Measurements from ENCODE around the gene TPSD1. TPM values are rescaled to one million over a fixed set of nuclear protein-coding genes. Genes with fewer than 3 reads are reported as not detected.

TPSD1 gene
- total RNA-seq, 1 experiment from 2014 or later = 0.26 TPM

- Histone ChIP-seq H3K36me3 (ENCODE audit: control insufficient read depth, insufficient read depth, low read length) (no peaks in the 10 kb centered on the region), H3K27me3 (ENCODE audit: control insufficient read depth, insufficient read depth, low read length) (no peaks in the 10 kb centered on the region), H3K4me3 (ENCODE audit: low read depth in 2 of 2, low read length in 2 of 2) (no peak overlapping the region), H3K4me1 (ENCODE audit: control insufficient read depth, insufficient read depth, low read length) (no peaks in the 10 kb centered on the region; the same call in 1 of the 2 replicates), H3K27ac (ENCODE audit: low read length) (no peak overlapping the region), H3K9me3 (ENCODE audit: control insufficient read depth, insufficient read depth, low read depth, low read length) (no peaks in the 10 kb centered on the region)
- intact Hi-C loops (cut with micrococcal nuclease; ENCODE audit: unreplicated experiment) = no loop called here
- CTCF ChIA-PET = no interaction called here
- POLR2A ChIA-PET = interaction anchor here (0.6 kb wide), 1 partner anchor 18 kb away, joined by 3 read pairs; no protein-coding TSS in a partner anchor
- BruUV-seq (replicated peaks) = no TSS peak
- TF ChIP-seq SIN3A (IDR thresholded peaks at IDR 0.05; ENCODE audit: borderline replicate concordance, insufficient read depth, low read depth, low read length) = no peak
- no peak for TF ChIP-seq CTCF (IDR thresholded peaks at IDR 0.05)
- no peak for TF ChIP-seq TCF7L2 (IDR thresholded peaks at IDR 0.05; ENCODE audit: low read depth, low read length)
- no peak for TF ChIP-seq REST (IDR thresholded peaks at IDR 0.05; ENCODE audit: insufficient read depth in 1 of 2, low read depth in 2 of 2, low read length in 1 of 2)
- TF ChIP-seq POLR2AphosphoS5 (IDR thresholded peaks at IDR 0.05; ENCODE audit: low read depth, low read length) = no peak
- DNase-seq (ENCODE audit: low read depth, low spot score) (no peak), ATAC-seq (no peak)
- in situ Hi-C loops (cut with HindIII; ENCODE audit: low pct_unique_long_range_greater_than_20kb, low sequenced_read_pairs) = no loop called here
These were observed 2.3 kb downstream of the TPSD1 start for GRCh38 chr16:1258225-1258600.

- ATAC-seq (0 out of 2 replicates have a peak, but pooled peaks have one; percentile 7), DNase-seq (ENCODE audit: low read depth, low spot score) (no peak)
- no peak overlapping the region for H3K27ac ChIP-seq (ENCODE audit: low read length)
- no peaks in the 10 kb centered on the region; the same call in 1 of the 2 replicates for H3K4me1 ChIP-seq (ENCODE audit: control insufficient read depth, insufficient read depth, low read length)
- no TSS peak for BruUV-seq (replicated peaks)
- in situ Hi-C loops (cut with HindIII; ENCODE audit: low pct_unique_long_range_greater_than_20kb, low sequenced_read_pairs) = no loop called here
- H3K36me3 ChIP-seq (ENCODE audit: control insufficient read depth, insufficient read depth, low read length) = no peaks in the 10 kb centered on the region
- CTCF ChIA-PET = no interaction called here
- H3K9me3 ChIP-seq (ENCODE audit: control insufficient read depth, insufficient read depth, low read depth, low read length) = no peaks in the 10 kb centered on the region
- POLR2A ChIA-PET = interaction anchor here (0.6 kb wide), 1 partner anchor 19 kb away, joined by 3 read pairs; no protein-coding TSS in a partner anchor
- peak overlapping the region; percentile 22 to 50 for H3K4me3 ChIP-seq (ENCODE audit: low read depth in 2 of 2, low read length in 2 of 2)
- intact Hi-C loops (cut with micrococcal nuclease; ENCODE audit: unreplicated experiment) = no loop called here
- no peaks in the 10 kb centered on the region for H3K27me3 ChIP-seq (ENCODE audit: control insufficient read depth, insufficient read depth, low read length)
- TF ChIP-seq CTCF (IDR thresholded peaks at IDR 0.05) (no peak), SIN3A (IDR thresholded peaks at IDR 0.05; ENCODE audit: borderline replicate concordance, insufficient read depth, low read depth, low read length) (no peak)
These were observed 3.3 kb downstream of the TPSD1 start for GRCh38 chr16:1258906-1259759.

Measured in Panc1 (cell line).